ENCODE results near the gene CXCR5.

DNA sequence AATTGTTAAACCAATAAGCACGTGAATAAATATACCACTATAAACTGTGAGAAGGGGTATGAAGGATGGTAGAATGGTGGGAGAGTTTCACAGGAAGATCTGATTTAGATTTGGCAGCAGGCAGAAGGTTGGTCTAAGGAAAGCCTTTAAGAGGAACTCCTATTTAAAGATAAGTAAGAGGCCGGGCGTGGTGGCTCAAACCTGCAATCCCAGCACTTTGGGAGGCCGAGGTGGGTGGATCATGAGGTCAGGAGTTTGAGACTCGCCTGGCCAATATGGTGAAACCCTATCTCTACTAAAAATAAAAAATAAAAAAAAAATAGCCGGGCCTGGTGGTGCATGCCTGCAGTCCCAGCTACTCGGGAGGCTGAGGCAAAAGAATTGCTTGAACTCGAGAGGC is 45.8 kb upstream of the CXCR5 start:
- TF ChIP-seq EZH2 (IDR thresholded peaks at IDR 0.05) = no peak
- TF ChIP-seq FOXP2 (optimal IDR thresholded peaks at IDR 0.05; ENCODE audit: control extremely low read depth, extremely low read length, insufficient read depth) = no peak
- no peak for TF ChIP-seq POLR2AphosphoS5 (IDR thresholded peaks at IDR 0.05; ENCODE audit: borderline replicate concordance, low read depth, low read length)
